IMR-90 (cell line): ENCODE results near the gene PLA2G12B. TPM values are rescaled to one million over a fixed set of nuclear protein-coding genes. Genes with fewer than 3 reads are reported as not detected.

Experiments used
- ATAC-seq: fragments of 200-7000 bp; cut with Tn5 transposase; 2 replicates; pipeline ENCODE4 v1.9.1; 2020; ENCODE audit warnings: low read depth, mild to moderate bottlenecking, moderate library complexity
- BruUV-seq: library from RNA; stranded (reverse); fragments of 400-500 nt; replicated peaks from 2 replicates; lab custom pipeline; 2021; lab: Mats Ljungman, UMichigan
- CTCF ChIA-PET: fragments of 300-600 bp; formaldehyde crosslinking; extraction: SDS; loops from one replicate; lab custom pipeline; 2021; ENCODE audit warnings: antibody characterized with exemption; lab: Yijun Ruan, JAX
- POLR2A ChIA-PET: fragments of 300-600 bp; sonication (Branson Sonifier 250); formaldehyde crosslinking; loops from one replicate; lab custom pipeline; 2022; ENCODE audit warnings: antibody characterized with exemption; ENCODE audit not compliant: unreplicated experiment; lab: Charles Lee
- DNase-seq: peaks from one replicate; pipeline ENCODE4 v3.0.0; 2013
- H2AFZ ChIP-seq: replicated peaks from 2 replicates; pipeline ENCODE3; 2013; ENCODE audit warnings: low read length, mild to moderate bottlenecking; ENCODE audit not compliant: poor library complexity
- H2AK5ac ChIP-seq: 2 replicates; pipeline ENCODE4 v1.6.1; 2013; ENCODE audit warnings: low read depth, low read length, inconsistent platforms
- H2AK9ac ChIP-seq: replicated peaks from 2 replicates; pipeline ENCODE3; 2013; ENCODE audit warnings: mild to moderate bottlenecking, low read depth, low read length, moderate library complexity; ENCODE audit not compliant: poor library complexity
- H2BK120ac ChIP-seq: 2 replicates; pipeline ENCODE4 v1.6.1; 2013; ENCODE audit warnings: low read depth, low read length, inconsistent platforms
- H2BK15ac ChIP-seq: 3 replicates; pipeline ENCODE4 v1.6.1; 2013; ENCODE audit warnings: low read depth, low read length, inconsistent platforms
- H2BK20ac ChIP-seq: 2 replicates; pipeline ENCODE4 v1.6.1; 2013; ENCODE audit warnings: low read depth, mild to moderate bottlenecking, inconsistent platforms, low read length, moderate library complexity
- H2BK5ac ChIP-seq: 2 replicates; pipeline ENCODE4 v1.6.1; 2013; ENCODE audit warnings: mild to moderate bottlenecking, low read depth, low read length, inconsistent platforms; ENCODE audit not compliant: poor library complexity, severe bottlenecking
- H3K14ac ChIP-seq: replicated peaks from 2 replicates; pipeline ENCODE4 v1.6.1; 2013; ENCODE audit warnings: low read depth, low read length, inconsistent platforms
- H3K18ac ChIP-seq: 2 replicates; pipeline ENCODE4 v1.6.1; 2013; ENCODE audit warnings: low read depth, low read length, control low read depth
- H3K23ac ChIP-seq: 2 replicates; pipeline ENCODE4 v1.6.1; 2013; ENCODE audit warnings: low read depth, low read length, inconsistent platforms
- H3K27ac ChIP-seq: 2 replicates; pipeline ENCODE4 v1.5.1; 2013; ENCODE audit warnings: mild to moderate bottlenecking, control low read depth, low read length; ENCODE audit not compliant: insufficient read depth
- H3K27me3 ChIP-seq: 2 replicates; pipeline ENCODE4 v1.6.1; 2013; ENCODE audit warnings: low read length; ENCODE audit not compliant: control insufficient read depth, insufficient read depth
- H3K36me3 ChIP-seq: 2 replicates; pipeline ENCODE4 v1.6.1; 2013; ENCODE audit warnings: low read length, mixed read lengths; ENCODE audit not compliant: control insufficient read depth, insufficient read depth
- H3K4ac ChIP-seq: 2 replicates; pipeline ENCODE4 v1.6.1; 2013; ENCODE audit warnings: low read depth, low read length, inconsistent platforms
- H3K4me1 ChIP-seq: 2 replicates; pipeline ENCODE4 v1.6.1; 2013; ENCODE audit warnings: low read length, mixed read lengths; ENCODE audit not compliant: control insufficient read depth, insufficient read depth
- H3K4me2 ChIP-seq: 2 replicates; pipeline ENCODE4 v1.6.1; 2013; ENCODE audit warnings: low read depth, mild to moderate bottlenecking, control low read depth, low read length, moderate library complexity
- H3K4me3 ChIP-seq: 2 replicates; pipeline ENCODE4 v1.5.1; 2013; ENCODE audit warnings: low read depth, mild to moderate bottlenecking, control low read depth, low read length, moderate library complexity; ENCODE audit not compliant: insufficient read depth
- H3K56ac ChIP-seq: 2 replicates; pipeline ENCODE4 v1.6.1; 2013; ENCODE audit warnings: low read length, inconsistent platforms; ENCODE audit not compliant: insufficient read depth; ENCODE audit errors: extremely low read depth
- H3K79me1 ChIP-seq, 2 experiments: 2 replicates each; pipeline ENCODE4 v1.6.1; 2013; ENCODE audit warnings: low read length in 2 of 2, inconsistent platforms in 1 of 2, low read depth in 1 of 2
- H3K9ac ChIP-seq: 2 replicates; pipeline ENCODE4 v1.6.1; 2013; ENCODE audit warnings: low read depth, low read length, control low read depth
- H3K9me1 ChIP-seq: 2 replicates; pipeline ENCODE4 v1.6.1; 2013; ENCODE audit warnings: low read length, inconsistent platforms; ENCODE audit not compliant: insufficient read depth
- H3K9me3 ChIP-seq: 2 replicates; pipeline ENCODE4 v1.6.1; 2013; ENCODE audit warnings: low read length; ENCODE audit not compliant: control insufficient read depth, insufficient read depth
- H4K20me1 ChIP-seq: 2 replicates; pipeline ENCODE4 v1.6.1; 2013; ENCODE audit warnings: low read length, inconsistent platforms; ENCODE audit not compliant: insufficient read depth
- H4K5ac ChIP-seq: 2 replicates; pipeline ENCODE4 v1.6.1; 2013; ENCODE audit warnings: mild to moderate bottlenecking, low read depth, low read length, control low read depth
- H4K8ac ChIP-seq, 2 experiments: 2 replicates each; pipeline ENCODE4 v1.6.1; 2013; ENCODE audit warnings: low read depth in 2 of 2, low read length in 2 of 2, control low read depth in 1 of 2, inconsistent platforms in 1 of 2
- H4K91ac ChIP-seq: 2 replicates; pipeline ENCODE4 v1.6.1; 2013; ENCODE audit warnings: low read depth, low read length, inconsistent platforms; ENCODE audit not compliant: insufficient read depth
- BHLHE40 ChIP-seq: fragments of 150-350 bp; IDR thresholded peaks from 2 replicates; pipeline ENCODE4 v1.6.1; 2016; ENCODE audit warnings: mild to moderate bottlenecking, low read depth, low read length
- CEBPB ChIP-seq: IDR thresholded peaks from 2 replicates; pipeline ENCODE4 v1.6.1; 2012; ENCODE audit warnings: low read depth, low read length, improper control_type of control experiment
- CHD1 ChIP-seq: IDR thresholded peaks from 2 replicates; pipeline ENCODE4 v1.6.1; 2012; ENCODE audit warnings: low read depth, low read length, improper control_type of control experiment
- ELK1 ChIP-seq: fragments of 150-350 bp; IDR thresholded peaks from 2 replicates; pipeline ENCODE4 v1.6.1; 2016; ENCODE audit warnings: low read depth, mild to moderate bottlenecking, low read length, moderate library complexity, borderline replicate concordance
- FOS ChIP-seq: fragments of 150-350 bp; IDR thresholded peaks from 2 replicates; pipeline ENCODE4 v1.6.1; 2016; ENCODE audit warnings: low read depth, low read length
- MAZ ChIP-seq: IDR thresholded peaks from 2 replicates; pipeline ENCODE4 v1.6.1; 2012; ENCODE audit warnings: low read depth, mild to moderate bottlenecking, low read length, improper control_type of control experiment, moderate library complexity, borderline replicate concordance
- MXI1 ChIP-seq: IDR thresholded peaks from 2 replicates; pipeline ENCODE4 v1.6.1; 2012; ENCODE audit warnings: low read depth, mild to moderate bottlenecking, low read length, moderate library complexity, borderline replicate concordance
- NFE2L2 ChIP-seq: fragments of 150-350 bp; IDR thresholded peaks from 2 replicates; pipeline ENCODE4 v1.6.1; 2016; ENCODE audit warnings: low read depth, mild to moderate bottlenecking, low read length
- RAD21 ChIP-seq: IDR thresholded peaks from 2 replicates; pipeline ENCODE4 v1.6.1; 2012; ENCODE audit warnings: low read length, improper control_type of control experiment
- RCOR1 ChIP-seq: IDR thresholded peaks from 2 replicates; pipeline ENCODE4 v1.6.1; 2012; ENCODE audit warnings: mild to moderate bottlenecking, low read length, improper control_type of control experiment; ENCODE audit not compliant: insufficient replicate concordance
- SMC3 ChIP-seq: fragments of 150-350 bp; IDR thresholded peaks from 2 replicates; pipeline ENCODE4 v1.6.1; 2016; ENCODE audit warnings: low read depth, mild to moderate bottlenecking, antibody characterized with exemption, low read length, moderate library complexity
- WGBS, 2 experiments: methylation state at CpG; one replicate each; pipeline versions ENCODE4 v1.1.5 to v1.1.7; 2013; ENCODE audit warnings: missing lambda C conversion rate in 2 of 2; ENCODE audit not compliant: insufficient read length in 1 of 2; ENCODE audit errors: extremely low coverage in 2 of 2; 5-methylcytosine and 5-hydroxymethylcytosine counted together
- dilution Hi-C: fragments of 300-500 bp; cut with HindIII; formaldehyde crosslinking; loops from one replicate; pipeline ENCODE4 v1.14.3; 2018; ENCODE audit warnings: low sequenced_read_pairs; ENCODE audit not compliant: unreplicated experiment
- in situ Hi-C: fragments of 300-500 bp; cut with MboI; formaldehyde crosslinking; loops from 3 replicates; pipeline ENCODE4 v1.14.3; 2019; ENCODE audit warnings: low sequenced_read_pairs, inconsistent platforms, mixed read lengths
- intact Hi-C: fragments of 100-400 bp; cut with micrococcal nuclease; formaldehyde crosslinking; loops from 2 replicates; pipeline ENCODE4 v1.10.0; 2022
- polyA plus RNA-seq, 3 experiments: library from polyadenylated mRNA; depleted of rRNA; stranded (reverse); fragments of >200 nt; gene quantifications; 2 replicates each; pipeline ENCODE4 v1.2.3, GENCODE V29; 2012; ENCODE audit warnings: low replicate concordance in 1 of 3
- total RNA-seq: library from RNA; depleted of rRNA; stranded (reverse); fragments of >200 nt; gene quantifications from 2 replicates; pipeline ENCODE4 v1.2.3, GENCODE V29; 2012
- TF ChIP-seq, protein P1 (sequence below): conservative IDR thresholded peaks from 2 replicates; pipeline ENCODE4 v1.5.1; 2012; ENCODE audit warnings: mild to moderate bottlenecking, low read depth, low read length, improper control_type of control experiment
- TF ChIP-seq, protein P2 (sequence below): fragments of 150-350 bp; IDR thresholded peaks from 2 replicates; pipeline ENCODE4 v1.6.1; 2017; ENCODE audit warnings: mild to moderate bottlenecking, antibody characterized with exemption, low read length, low read depth

The PLA2G12B gene
- total and polyA plus RNA-seq, 2 of the 4 experiments (the other 2 are of a cell fraction): not detected

DNA sequence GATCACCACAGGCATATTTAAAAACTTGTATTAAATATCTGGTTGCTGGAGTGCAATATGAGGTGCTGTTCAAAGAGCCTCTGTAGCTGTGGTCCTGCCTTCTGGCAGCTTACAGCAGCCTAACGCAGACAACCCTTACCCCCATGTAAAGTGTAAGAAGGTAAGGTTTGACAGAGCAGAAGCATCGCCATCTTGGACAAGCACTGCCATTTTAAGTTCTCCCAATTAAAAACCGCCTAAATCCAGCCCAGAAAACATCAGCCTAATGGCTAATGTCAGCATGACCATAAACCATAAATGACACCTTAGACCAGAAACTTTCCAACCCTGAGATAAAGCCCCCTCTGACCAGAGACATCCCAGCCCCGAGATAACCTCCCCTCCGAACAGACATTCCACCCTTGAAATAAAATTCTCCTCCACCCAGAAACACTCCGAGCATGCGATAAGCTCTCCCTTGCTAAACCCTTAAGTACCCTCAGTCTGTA lies 66.4 kb downstream of the PLA2G12B start:
- Histone ChIP-seq H3K36me3 (peaks cover 3% of the 10 kb centered on the region), H3K9ac (no peak overlapping the region), H3K18ac (no peak overlapping the region), H3K56ac (no peak overlapping the region), H4K5ac (no peak overlapping the region), H2AK5ac (no peak overlapping the region), H4K8ac (no peak overlapping the region), H3K4me1 (no peaks in the 10 kb centered on the region; the same call in 1 of the 2 replicates), H2AK9ac (no peak overlapping the region), H3K9me3 (no peaks in the 10 kb centered on the region), H3K27ac (no peak overlapping the region), H4K20me1 (no peaks in the 10 kb centered on the region), H4K91ac (no peak overlapping the region), H2BK5ac (no peak overlapping the region), H3K4me2 (no peak overlapping the region), H3K27me3 (no peaks in the 10 kb centered on the region), H3K4me3 (no peak overlapping the region), H3K79me1 (no peaks in the 10 kb centered on the region), H2BK15ac (no peak overlapping the region), H3K14ac (no peak overlapping the region), H3K4ac (no peak overlapping the region), H2BK20ac (no peak overlapping the region), H3K9me1 (0 out of 2 replicates have a peak, but pooled peaks cover 5% of the 10 kb centered on the region), H2BK120ac (no peak overlapping the region), H3K23ac (no peak overlapping the region), H2AFZ (no peak overlapping the region)
- no TSS peak for BruUV-seq
- dilution Hi-C loops (no loop called here), intact Hi-C loops (no loop called here), in situ Hi-C loops (no loop called here)
- CTCF ChIA-PET: no interaction called here
- DNase-seq (no peak), ATAC-seq (no peak)
- WGBS, 2 experiments: no CpG with 5 or more reads among the region's 7 CpGs
- TF ChIP-seq MAZ (no peak), RCOR1 (no peak), CEBPB (no peak), MXI1 (no peak), CHD1 (no peak), FOS (no peak), BHLHE40 (no peak), RAD21 (no peak), NFE2L2 (no peak), SMC3 (no peak), ELK1 (no peak)
- TF ChIP-seq, protein P1, sequence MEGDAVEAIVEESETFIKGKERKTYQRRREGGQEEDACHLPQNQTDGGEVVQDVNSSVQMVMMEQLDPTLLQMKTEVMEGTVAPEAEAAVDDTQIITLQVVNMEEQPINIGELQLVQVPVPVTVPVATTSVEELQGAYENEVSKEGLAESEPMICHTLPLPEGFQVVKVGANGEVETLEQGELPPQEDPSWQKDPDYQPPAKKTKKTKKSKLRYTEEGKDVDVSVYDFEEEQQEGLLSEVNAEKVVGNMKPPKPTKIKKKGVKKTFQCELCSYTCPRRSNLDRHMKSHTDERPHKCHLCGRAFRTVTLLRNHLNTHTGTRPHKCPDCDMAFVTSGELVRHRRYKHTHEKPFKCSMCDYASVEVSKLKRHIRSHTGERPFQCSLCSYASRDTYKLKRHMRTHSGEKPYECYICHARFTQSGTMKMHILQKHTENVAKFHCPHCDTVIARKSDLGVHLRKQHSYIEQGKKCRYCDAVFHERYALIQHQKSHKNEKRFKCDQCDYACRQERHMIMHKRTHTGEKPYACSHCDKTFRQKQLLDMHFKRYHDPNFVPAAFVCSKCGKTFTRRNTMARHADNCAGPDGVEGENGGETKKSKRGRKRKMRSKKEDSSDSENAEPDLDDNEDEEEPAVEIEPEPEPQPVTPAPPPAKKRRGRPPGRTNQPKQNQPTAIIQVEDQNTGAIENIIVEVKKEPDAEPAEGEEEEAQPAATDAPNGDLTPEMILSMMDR: no peak
- TF ChIP-seq, protein P2, sequence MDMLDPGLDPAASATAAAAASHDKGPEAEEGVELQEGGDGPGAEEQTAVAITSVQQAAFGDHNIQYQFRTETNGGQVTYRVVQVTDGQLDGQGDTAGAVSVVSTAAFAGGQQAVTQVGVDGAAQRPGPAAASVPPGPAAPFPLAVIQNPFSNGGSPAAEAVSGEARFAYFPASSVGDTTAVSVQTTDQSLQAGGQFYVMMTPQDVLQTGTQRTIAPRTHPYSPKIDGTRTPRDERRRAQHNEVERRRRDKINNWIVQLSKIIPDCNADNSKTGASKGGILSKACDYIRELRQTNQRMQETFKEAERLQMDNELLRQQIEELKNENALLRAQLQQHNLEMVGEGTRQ: no peak
- POLR2A ChIA-PET: no interaction called here
